Erythroblast (primary cell): ENCODE measurements around the gene NKRF.

Experiments
- GATA1 ChIP-seq: IDR thresholded peaks from 2 replicates; pipeline ENCODE4 v1.6.1; 2011; ENCODE audit warnings: low read depth, mild to moderate bottlenecking, control low read depth, low read length, moderate library complexity
- POLR2A ChIP-seq: IDR thresholded peaks from 2 replicates; pipeline ENCODE4 v1.6.1; 2011; ENCODE audit warnings: mild to moderate bottlenecking, low read length

GRCh38 chrX:119648421-119648775 is 42.2 kb upstream of the NKRF start:
- no peak for TF ChIP-seq POLR2A
- no peak for TF ChIP-seq GATA1
